Fibroblast of skin of left biceps (primary cell): ENCODE measurements around the gene PTGES3L.
A peak's percentile ranks its signal among the peaks of the same experiment; 100 is the strongest.

Source experiments
- DNase-seq, 2 experiments: peaks; one replicate each; pipeline ENCODE4 v3.0.0-alpha.2; 2013; ENCODE audit warnings: low read depth in 2 of 2

The PTGES3L gene

DNA sequence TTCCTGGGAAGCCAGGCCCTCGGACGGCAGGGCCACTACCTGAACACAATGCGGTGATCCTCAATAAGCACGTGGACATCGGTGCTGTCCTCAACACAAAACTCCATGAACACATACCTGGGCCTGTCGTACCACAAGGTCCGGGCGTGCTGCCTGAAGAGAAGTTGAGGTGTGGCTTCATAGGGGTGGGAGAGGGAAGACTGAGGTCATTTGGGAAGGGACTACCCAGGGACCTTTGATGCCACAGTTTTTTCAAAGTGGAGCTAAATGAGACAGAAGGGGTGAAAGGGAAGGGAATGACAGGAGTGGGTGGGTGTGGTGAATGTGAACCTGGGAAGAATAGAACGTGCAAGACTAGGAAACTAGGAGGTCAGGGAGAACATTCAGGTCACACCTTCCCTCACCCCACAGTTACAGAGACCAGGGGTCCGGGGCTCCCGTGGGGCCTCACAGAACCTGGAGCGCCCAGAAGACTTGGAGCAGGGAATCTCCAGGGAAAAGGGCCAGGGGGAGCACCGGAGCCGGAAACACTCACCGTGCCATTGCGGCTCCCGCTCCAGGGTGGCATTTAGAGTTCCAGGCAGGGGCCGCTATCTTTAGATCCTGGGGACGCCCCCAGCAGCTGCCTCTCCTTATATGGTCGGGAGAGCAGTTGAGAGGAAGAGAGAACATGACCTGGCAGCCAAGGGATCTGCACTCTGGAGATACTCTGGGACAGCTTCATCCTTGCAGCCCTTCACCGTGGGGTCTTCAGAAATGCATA lies at the start of gene PTGES3L:
TSS of gene PTGES3L (minus strand) at position 570 of the 763 bp plus-strand sequence. CDS start at position 543, 27 bp downstream.
- DNase-seq = no peak

DNA sequence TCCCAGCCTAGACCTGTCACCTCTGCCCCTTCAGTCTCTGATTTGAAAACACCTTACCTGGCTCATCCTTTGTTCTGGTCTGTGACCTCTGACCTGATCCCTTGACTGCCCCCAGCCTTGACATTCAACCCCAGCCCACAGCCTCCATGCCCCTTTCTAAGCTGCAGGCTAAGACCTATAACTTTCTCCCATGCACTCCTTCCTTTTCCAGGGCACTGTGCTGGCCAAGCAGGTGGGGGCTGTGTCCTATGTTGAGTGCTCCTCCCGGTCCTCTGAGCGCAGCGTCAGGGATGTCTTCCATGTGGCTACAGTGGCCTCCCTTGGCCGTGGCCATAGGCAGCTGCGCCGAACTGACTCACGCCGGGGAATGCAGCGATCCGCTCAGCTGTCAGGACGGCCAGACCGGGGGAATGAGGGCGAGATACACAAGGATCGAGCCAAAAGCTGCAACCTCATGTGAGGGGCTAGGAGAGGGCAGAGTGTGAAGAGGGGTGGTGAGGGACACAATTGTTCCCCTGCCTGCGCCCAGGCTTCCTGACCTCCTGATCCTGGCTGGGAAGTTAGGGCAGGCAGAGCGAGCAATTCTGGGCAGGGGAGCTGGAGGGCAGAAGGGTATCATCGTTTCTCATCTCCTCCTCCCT lies 48.5 kb upstream of the PTGES3L start:
- DNase-seq = no peak

DNA sequence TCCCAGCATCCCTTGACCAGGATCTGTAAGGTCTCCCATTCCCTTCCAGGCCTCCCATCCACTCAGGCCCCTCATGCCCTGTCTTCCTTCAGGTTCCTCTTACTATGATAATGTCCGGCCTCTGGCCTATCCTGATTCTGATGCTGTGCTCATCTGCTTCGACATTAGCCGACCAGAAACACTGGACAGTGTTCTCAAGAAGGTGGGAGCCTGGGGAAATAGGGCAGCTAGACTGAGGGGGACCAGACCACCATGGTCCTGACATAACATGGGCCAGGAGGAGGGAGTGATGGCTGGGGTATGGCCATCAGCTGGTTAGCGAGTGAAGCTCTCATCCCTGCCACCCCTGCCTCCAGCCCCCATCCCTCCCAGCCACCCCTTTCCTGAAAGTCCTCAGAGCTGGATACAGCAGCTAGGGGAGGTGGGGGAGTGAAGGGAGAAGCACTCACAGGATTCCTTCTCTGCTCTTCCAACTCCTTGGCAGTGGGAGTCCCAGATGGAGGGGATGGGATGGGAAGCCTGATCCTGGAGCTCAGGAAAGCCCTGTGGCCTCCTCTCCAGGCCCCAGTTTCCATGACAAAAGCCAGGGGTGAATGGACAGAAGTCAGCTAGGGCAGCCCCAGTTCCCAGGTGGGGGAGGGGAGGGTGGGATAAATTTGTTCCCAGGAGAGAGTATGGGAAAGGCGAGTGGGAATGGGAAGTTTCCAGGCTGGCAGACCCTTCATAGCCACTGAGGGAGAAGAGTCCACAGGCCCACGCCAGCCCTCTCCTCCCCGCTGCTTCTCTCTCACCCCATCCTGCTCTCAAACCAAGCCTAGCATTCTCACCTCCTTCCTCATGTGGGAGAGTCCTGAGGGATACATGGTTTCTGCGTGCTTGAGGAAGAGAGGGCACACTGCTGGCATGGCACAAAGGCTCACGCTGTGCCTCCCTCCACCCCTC lies 47.5 kb upstream of the PTGES3L start:
- DNase-seq = no peak

DNA sequence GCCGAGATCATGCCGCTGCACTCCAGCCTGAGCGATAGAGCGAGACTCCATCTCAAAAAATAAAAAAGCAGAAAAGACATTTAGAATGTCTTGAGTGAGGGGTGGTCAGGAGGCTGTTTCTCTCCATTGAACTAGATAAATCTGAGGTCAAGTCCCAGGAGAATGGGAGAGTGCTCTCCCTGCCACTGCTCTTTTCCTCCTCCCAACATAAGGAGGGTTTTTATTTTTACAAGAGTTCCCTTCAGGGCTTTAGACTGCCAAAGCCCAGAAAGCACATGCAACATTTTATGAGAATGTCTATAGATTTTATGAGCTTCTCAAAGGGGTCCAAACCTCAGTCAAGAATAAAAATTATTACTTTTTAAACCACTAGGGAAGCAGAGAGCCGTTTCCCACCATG lies 46.7 kb upstream of the PTGES3L start:
- DNase-seq = no peak

DNA sequence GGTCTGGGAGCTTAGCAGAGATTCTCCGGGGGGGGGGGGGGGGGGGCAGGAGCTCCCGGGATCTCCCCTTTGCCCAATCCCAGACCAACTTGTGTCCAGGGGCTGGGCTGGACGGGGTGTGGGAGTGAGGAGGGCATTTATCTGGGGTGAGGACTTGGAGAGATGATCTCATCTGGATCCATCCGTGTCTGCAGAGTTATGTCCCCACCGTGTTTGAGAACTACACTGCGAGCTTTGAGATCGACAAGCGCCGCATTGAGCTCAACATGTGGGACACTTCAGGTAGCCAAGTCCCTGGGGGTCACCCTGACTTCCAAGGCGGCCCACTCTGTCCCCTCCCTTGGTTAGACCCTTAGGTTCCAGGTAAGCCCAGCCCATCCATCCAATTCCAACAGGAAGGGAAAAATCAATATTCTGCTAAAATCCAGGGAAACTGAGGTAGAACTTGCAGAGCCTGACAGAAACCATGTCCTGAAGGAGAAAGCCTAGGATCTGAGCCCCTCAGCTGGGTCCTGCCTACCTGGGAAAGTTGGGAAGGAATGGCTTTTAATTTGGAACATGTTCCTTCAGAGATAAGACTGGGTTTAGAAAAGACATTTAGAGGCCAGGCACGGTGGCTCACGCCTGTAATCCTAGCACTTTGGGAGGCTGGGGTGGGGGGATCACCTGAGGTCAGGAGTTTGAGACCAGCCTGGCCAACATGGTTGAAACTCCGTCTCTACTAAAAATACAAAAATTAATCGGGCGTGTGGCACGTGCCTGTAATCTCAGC lies 46.1 kb upstream of the PTGES3L start:
- DNase-seq = no peak

DNA sequence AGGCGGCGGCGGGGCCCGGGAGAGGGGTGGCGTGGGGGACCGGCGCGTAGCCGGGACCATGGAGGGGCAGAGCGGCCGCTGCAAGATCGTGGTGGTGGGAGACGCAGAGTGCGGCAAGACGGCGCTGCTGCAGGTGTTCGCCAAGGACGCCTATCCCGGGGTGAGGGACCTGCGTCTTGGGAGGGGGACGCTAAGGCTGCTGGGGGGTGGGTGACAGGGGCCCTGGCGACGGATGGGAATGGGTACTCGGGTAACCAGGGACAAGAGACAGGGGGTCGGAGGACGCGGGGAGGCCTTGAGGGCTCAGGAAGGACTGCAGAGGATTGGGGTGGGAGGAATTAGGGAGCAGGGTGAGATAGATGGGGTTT lies 45.4 kb upstream of the PTGES3L start:
- no peak for DNase-seq

GRCh38 chr17:43024407-43025289 lies 44.8 kb upstream of the PTGES3L start, which contains the start of gene RND2:
TSS of gene RND2 (plus strand) at chr17:43025231. CDS start at chr17:43025348, 117 bp downstream.
- DNase-seq = peak; percentile 87 to 88

DNA sequence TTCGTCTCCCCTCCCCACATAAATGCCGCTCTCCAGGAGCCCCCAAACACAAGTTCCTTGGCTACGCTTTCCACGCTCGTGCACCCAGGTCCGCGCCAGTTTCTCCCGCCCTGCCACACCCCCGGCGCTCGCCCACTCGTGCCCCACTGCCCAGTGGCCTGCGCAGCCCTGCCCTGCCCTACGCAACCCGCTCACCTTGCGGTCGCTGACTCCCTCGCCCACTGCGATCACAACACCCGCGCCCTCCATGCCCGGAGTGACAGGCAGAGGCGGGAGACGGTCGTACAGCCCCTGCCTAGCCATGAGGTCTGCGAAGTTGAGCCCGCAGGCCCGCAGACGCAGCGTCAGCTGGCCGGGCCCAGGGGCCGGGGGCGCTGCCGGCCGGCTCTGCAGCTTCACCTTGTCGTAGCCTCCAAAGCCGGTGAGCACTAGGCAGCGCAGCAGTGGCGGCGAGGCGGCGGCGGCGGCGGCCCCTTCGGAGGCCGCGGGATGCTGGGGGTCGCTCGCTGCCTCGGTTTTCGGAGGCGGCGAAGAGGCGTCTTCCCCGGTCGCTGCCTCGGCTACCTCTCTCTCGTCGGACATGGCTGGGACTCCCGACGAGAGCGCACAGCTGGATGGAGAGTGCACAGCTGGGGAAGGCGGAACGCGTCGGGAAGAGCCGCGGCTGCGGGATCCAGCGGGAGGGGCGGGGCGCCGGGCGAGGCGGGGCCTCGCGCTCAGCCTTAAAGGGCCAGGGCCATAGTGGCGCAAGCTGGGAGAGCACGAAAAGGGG lies 42.0 kb upstream of the PTGES3L start, which contains the start of gene VAT1:
TSS of gene VAT1 (minus strand) at position 645 of the 772 bp plus-strand sequence. CDS start at position 582, 63 bp downstream.
- no peak for DNase-seq

GRCh38 chr17:43020789-43021740 lies 41.2 kb upstream of the PTGES3L start:
- DNase-seq = no peak

- DNase-seq = no peak
These were observed 40.2 kb upstream of the PTGES3L start for GRCh38 chr17:43020030-43020621.

DNA sequence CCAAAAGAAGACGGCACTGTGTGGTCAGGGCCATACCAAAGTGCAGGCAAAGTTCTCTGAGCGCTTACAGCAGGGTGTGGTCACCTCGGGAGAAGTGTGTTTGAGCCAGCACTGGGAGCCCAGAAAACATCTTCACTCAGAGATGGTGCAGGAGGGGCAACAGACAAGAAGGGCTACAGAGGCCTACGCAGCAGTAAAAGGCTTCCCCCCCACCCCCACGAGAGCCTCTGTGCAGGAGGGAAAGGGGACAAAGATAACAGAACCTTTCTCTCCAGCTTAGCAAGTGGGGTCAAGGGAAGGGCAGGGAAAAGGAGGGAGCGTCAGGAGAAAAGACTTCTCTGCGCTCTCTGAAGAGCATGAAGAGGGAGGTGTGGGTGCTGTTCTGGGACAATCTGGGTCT lies 39.5 kb upstream of the PTGES3L start:
- no peak for DNase-seq

- no peak for DNase-seq
These were observed 39.1 kb upstream of the PTGES3L start for GRCh38 chr17:43018932-43019331.

DNA sequence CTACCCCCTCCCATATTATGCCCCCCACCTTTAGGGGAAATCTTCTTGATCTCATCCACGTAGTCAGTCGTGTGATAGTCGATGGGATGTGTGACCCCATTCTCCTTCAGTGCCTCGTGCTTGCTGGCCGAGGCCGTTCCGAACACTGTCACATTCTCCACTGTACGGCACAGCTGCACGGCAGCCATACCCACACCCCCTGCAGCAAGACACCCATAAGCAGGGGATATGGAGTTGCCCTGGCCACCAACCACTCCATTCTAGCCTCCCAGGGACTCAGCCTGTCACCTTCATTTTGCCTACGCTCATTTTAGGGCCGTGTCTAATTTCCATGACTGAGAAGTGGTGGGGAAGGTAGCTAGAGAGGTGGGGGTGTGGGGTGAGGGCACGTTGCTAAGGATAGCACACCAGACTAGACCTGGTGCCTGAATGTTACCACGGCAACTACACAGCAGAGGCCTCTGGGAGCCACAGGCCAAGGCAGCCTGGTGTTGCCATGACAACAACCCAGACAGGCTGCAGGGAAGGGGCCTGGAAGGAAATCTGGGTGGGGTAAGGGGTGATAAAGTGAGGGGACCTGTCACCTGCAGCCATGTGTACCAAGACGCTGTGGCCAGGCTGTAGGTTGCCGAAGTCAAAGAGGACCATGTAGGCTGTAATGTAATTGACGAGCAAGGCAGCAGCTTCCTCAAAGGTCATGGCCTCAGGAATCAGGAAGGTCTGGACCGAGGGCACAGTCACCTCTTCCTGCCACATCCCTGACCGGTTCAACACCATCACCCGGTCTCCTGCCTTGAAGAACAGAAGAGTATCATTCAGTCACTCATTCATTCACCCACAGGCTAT lies 38.4 kb upstream of the PTGES3L start:
- DNase-seq = no peak

DNA sequence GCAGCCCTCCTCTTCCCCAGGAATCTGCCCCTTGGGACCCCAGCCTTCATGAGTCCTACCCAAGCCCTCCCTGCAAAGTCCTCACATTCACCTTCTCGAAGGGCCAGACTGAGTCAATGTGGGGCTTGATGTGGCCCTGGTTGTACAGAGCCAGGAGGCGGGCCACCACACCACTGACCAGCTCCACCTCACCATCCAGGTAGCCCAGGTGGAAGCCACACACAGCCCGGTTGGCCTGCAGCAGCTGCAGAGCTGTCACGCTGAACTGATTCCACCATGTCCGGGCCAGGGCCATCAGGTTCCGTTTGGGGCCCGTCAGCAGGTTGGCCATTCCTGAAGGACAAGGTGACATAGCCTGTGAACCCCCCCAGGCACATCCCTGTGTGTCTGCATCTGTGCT lies 36.3 kb upstream of the PTGES3L start:
- no peak for DNase-seq

GRCh38 chr17:43015579-43015978 lies 35.7 kb upstream of the PTGES3L start:
- DNase-seq = no peak

- no peak for DNase-seq
These were observed 35.0 kb upstream of the PTGES3L start for GRCh38 chr17:43014649-43015542.
